WERI-Rb-1 (cell line): Measurements from ENCODE around the gene ITGA2.

Source experiments
- DNase-seq: peaks from one replicate; pipeline ENCODE4 v3.0.0-alpha.2; 2020
- H3K27ac ChIP-seq: fragments of 250-450 bp; sonication (Bioruptor Pico); 2 replicates; pipeline ENCODE4 v1.5.1; 2020; ENCODE audit warnings: mild to moderate bottlenecking, moderate library complexity
- H3K27me3 ChIP-seq: fragments of 250-450 bp; sonication (Bioruptor Pico); 2 replicates; pipeline ENCODE4 v1.5.1; 2021; ENCODE audit warnings: mild to moderate bottlenecking, low read depth, moderate library complexity; ENCODE audit not compliant: insufficient read depth, severe bottlenecking
- H3K36me3 ChIP-seq: fragments of 250-450 bp; sonication (Bioruptor Pico); 2 replicates; pipeline ENCODE4 v1.5.1; 2020; ENCODE audit warnings: mild to moderate bottlenecking, moderate library complexity
- H3K4me3 ChIP-seq: 2 replicates; pipeline ENCODE4 v1.5.1; 2011; ENCODE audit warnings: low read depth, mild to moderate bottlenecking, control low read depth, low read length
- H3K9me3 ChIP-seq: fragments of 250-450 bp; sonication (Bioruptor Pico); 2 replicates; pipeline ENCODE4 v1.5.1; 2021; ENCODE audit warnings: mild to moderate bottlenecking, moderate library complexity; ENCODE audit not compliant: severe bottlenecking
- TF ChIP-seq, protein P1 (sequence below): IDR thresholded peaks from 2 replicates; pipeline ENCODE4 v1.5.1; 2011; ENCODE audit warnings: low read depth, mild to moderate bottlenecking, control low read depth, inconsistent platforms, low read length

Gene ITGA2

DNA sequence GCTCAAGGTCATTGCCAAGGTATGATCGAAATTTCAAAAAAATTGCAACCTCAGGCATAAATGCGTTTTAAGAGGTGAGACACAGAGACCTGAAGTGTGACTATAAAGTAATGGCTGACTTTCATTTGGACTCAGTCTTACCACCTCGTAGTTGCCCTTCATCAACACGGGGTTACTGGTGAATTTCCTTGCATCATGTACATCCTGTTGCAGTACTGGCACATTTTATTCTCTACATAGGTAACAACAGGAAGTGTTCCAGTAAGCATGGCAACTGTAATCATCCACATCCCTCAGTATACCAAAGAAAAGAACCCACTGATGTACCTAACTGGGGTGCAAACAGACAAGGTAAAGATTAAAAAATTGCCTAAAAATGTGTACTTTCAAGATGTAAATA lies 91.1 kb downstream of the ITGA2 start:
- H3K27ac ChIP-seq: no peak overlapping the region
- TF ChIP-seq, protein P1, sequence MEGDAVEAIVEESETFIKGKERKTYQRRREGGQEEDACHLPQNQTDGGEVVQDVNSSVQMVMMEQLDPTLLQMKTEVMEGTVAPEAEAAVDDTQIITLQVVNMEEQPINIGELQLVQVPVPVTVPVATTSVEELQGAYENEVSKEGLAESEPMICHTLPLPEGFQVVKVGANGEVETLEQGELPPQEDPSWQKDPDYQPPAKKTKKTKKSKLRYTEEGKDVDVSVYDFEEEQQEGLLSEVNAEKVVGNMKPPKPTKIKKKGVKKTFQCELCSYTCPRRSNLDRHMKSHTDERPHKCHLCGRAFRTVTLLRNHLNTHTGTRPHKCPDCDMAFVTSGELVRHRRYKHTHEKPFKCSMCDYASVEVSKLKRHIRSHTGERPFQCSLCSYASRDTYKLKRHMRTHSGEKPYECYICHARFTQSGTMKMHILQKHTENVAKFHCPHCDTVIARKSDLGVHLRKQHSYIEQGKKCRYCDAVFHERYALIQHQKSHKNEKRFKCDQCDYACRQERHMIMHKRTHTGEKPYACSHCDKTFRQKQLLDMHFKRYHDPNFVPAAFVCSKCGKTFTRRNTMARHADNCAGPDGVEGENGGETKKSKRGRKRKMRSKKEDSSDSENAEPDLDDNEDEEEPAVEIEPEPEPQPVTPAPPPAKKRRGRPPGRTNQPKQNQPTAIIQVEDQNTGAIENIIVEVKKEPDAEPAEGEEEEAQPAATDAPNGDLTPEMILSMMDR: no peak
- no peaks in the 10 kb centered on the region for H3K27me3 ChIP-seq
- H3K36me3 ChIP-seq: no peaks in the 10 kb centered on the region
- DNase-seq: no peak
- no peak overlapping the region for H3K4me3 ChIP-seq
- H3K9me3 ChIP-seq: no peaks in the 10 kb centered on the region

DNA sequence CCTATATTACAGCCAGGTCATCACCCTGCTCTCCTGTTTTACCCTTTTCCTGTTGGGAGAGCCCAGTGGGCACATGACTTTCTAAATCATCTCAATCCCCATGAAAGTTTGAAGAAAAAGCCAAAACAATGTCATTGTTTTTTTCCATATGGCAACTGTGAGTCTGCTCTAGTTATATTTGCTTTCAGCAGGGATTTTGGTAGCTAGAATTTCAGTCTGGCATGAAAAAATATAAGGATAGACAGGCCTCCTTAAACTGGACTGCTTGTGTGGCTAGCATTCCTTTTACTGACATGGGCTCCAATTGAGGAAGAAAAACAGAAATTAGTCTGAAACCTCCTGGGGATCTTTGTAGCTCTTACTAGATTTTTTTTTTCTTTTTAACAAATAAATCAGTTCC lies 94.8 kb downstream of the ITGA2 start:
- H3K4me3 ChIP-seq: no peak overlapping the region
- no peaks in the 10 kb centered on the region for H3K9me3 ChIP-seq
- no peaks in the 10 kb centered on the region for H3K36me3 ChIP-seq
- no peak overlapping the region for H3K27ac ChIP-seq
- no peaks in the 10 kb centered on the region for H3K27me3 ChIP-seq
- TF ChIP-seq, protein P1: no peak
- no peak for DNase-seq

DNA sequence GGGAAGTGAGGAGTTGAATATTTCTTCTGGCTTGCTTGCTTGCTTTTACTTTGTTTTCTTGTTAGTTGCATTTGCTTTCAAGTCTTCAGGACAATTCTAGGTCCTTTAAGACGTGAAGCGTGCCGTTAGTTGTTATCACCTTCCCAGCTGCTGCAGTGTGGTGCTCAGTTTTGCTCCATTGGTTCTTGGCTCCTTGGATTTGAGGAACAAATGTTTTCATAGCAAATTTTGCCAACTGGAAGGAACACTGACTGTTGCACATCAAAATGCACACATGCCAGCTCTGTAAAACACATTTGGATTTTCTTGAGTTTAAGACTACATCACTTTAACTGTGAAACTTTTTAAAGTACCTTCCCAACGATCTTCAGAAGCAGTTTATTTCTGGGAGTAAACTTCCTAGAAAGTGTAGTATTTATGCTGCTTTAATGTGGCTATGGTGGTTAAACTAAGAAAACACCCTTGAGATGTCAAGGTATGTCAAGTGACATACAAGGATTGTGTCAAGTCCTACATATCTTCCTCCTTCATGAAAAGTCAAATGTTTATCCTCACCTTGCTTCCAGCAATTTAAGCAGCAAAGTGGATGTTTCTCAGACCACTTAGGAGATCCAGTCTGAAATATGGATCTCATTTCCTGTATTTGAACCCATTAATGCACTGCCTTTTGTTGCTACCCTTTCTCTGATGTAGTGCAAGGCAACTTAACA lies 95.5 kb downstream of the ITGA2 start:
- H3K4me3 ChIP-seq: no peak overlapping the region
- H3K9me3 ChIP-seq: no peaks in the 10 kb centered on the region
- no peaks in the 10 kb centered on the region for H3K36me3 ChIP-seq
- no peak for DNase-seq
- TF ChIP-seq, protein P1: no peak
- no peaks in the 10 kb centered on the region for H3K27me3 ChIP-seq
- no peak overlapping the region for H3K27ac ChIP-seq

DNA sequence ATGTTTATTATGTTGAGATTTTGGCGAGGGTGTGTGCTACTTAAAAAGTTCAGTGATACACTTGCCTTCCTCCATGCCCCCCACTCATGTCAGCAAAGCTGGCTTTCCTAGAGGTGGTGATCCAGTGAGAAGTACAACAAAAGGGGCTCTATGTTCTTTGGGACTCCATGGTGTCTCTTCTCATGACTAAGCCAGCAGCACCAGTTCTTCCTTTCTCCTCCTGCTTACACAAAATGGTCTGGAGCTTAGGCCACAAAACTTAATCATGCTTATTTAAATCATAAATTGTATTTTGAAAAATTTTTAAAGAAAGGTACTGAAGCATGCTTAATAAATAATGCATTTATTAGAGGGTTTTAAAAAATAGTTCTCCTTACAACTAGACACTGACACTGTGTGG lies 98.0 kb downstream of the ITGA2 start:
- TF ChIP-seq, protein P1: no peak
- Histone ChIP-seq H3K27me3 (no peaks in the 10 kb centered on the region), H3K9me3 (no peaks in the 10 kb centered on the region), H3K36me3 (no peaks in the 10 kb centered on the region), H3K27ac (no peak overlapping the region), H3K4me3 (no peak overlapping the region)
- DNase-seq: no peak

DNA sequence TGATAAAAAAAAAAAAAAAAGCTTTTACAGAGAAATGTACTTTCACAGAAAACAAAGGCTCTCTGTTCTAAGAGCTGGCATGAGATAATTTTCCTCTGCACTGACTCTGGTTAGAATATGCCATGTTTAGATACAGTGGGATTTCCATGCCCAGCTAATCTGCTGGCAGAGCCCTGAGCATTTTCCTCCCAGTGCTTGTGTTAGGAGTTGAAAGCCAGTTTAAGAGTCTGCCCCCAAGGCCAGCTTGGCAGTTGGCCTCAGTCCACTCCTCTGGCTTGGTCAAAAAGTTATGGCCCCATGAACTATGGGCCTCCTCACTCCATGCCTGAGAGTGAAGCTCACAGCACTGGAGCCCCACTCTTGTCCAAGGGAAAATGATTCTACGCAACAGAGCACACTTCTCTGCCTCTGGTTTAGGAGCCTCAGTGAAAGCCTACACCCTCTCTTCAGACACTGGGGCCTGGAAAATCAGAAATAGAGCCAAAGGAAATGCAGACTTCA lies 98.5 kb downstream of the ITGA2 start:
- H3K27me3 ChIP-seq: no peaks in the 10 kb centered on the region
- TF ChIP-seq, protein P1: no peak
- no peaks in the 10 kb centered on the region for H3K36me3 ChIP-seq
- no peak for DNase-seq
- no peak overlapping the region for H3K27ac ChIP-seq
- H3K9me3 ChIP-seq: no peaks in the 10 kb centered on the region
- H3K4me3 ChIP-seq: no peak overlapping the region
